ENCODE measurements around the gene RBM4B.

Gene RBM4B

GRCh38 chr11:66663741-66664296 is 13.9 kb downstream of the RBM4B start:
- no peak for TF ChIP-seq CTCF (IDR thresholded peaks at IDR 0.05; ENCODE audit: borderline replicate concordance, extremely low read depth, low read length, poor library complexity, severe bottlenecking)
- no peak for TF ChIP-seq EZH2 (IDR thresholded peaks at IDR 0.05; ENCODE audit: borderline replicate concordance, low read depth, low read length, severe bottlenecking)
- Histone ChIP-seq H3K27ac (ENCODE audit: low read length) (no peak overlapping the region), H3K36me3 (ENCODE audit: insufficient read depth, low read length) (peaks cover 91% of the 10 kb centered on the region), H3K4me2 (ENCODE audit: insufficient read depth, low read length) (no peak overlapping the region), H3K4me3 (ENCODE audit: low read depth in 1 of 2, low read length in 2 of 2) (no peak overlapping the region), H3K9me3 (ENCODE audit: insufficient read depth, low read length, severe bottlenecking) (no peaks in the 10 kb centered on the region), H3K9ac (ENCODE audit: low read depth, low read length) (no peak overlapping the region), H3K27me3 (ENCODE audit: insufficient read depth, low read length, poor library complexity) (no peaks in the 10 kb centered on the region), H3K79me2 (ENCODE audit: insufficient read depth, low read length) (peaks cover 88% of the 10 kb centered on the region), H3K4me1 (ENCODE audit: insufficient read depth, low read length) (no peaks in the 10 kb centered on the region), H2AFZ (ENCODE audit: low read depth, low read length) (no peak overlapping the region), H4K20me1 (ENCODE audit: insufficient read depth, low read length) (peaks cover 20% of the 10 kb centered on the region; the same call in 1 of the 2 replicates)
- ATAC-seq (ENCODE audit: insufficient read depth, low read depth) (no peak), DNase-seq (no peak)

GRCh38 chr11:66659763-66660162 is 17.9 kb downstream of the RBM4B start:
- ATAC-seq (ENCODE audit: insufficient read depth, low read depth) = no peak
- H3K4me1 ChIP-seq (ENCODE audit: insufficient read depth, low read length) = no peaks in the 10 kb centered on the region
- no peak overlapping the region for H3K4me2 ChIP-seq (ENCODE audit: insufficient read depth, low read length)
- H3K9me3 ChIP-seq (ENCODE audit: insufficient read depth, low read length, severe bottlenecking) = no peaks in the 10 kb centered on the region
- peaks cover 80% of the 10 kb centered on the region for H3K79me2 ChIP-seq (ENCODE audit: insufficient read depth, low read length)
- TF ChIP-seq EZH2 (IDR thresholded peaks at IDR 0.05; ENCODE audit: borderline replicate concordance, low read depth, low read length, severe bottlenecking) (no peak), CTCF (IDR thresholded peaks at IDR 0.05; ENCODE audit: borderline replicate concordance, extremely low read depth, low read length, poor library complexity, severe bottlenecking) (no peak)
- DNase-seq = no peak
- no peak overlapping the region for H2AFZ ChIP-seq (ENCODE audit: low read depth, low read length)
- no peak overlapping the region for H3K4me3 ChIP-seq (ENCODE audit: low read depth in 1 of 2, low read length in 2 of 2)
- peaks cover 22% of the 10 kb centered on the region; the same call in 1 of the 2 replicates for H4K20me1 ChIP-seq (ENCODE audit: insufficient read depth, low read length)
- H3K27me3 ChIP-seq (ENCODE audit: insufficient read depth, low read length, poor library complexity) = no peaks in the 10 kb centered on the region
- no peak overlapping the region for H3K27ac ChIP-seq (ENCODE audit: low read length)
- H3K9ac ChIP-seq (ENCODE audit: low read depth, low read length) = no peak overlapping the region
- H3K36me3 ChIP-seq (ENCODE audit: insufficient read depth, low read length) = peaks cover 81% of the 10 kb centered on the region

- Histone ChIP-seq H2AFZ (ENCODE audit: low read depth, low read length) (no peak overlapping the region), H3K4me3 (ENCODE audit: low read depth in 1 of 2, low read length in 2 of 2) (no peak overlapping the region), H3K9me3 (ENCODE audit: insufficient read depth, low read length, severe bottlenecking) (no peaks in the 10 kb centered on the region), H3K36me3 (ENCODE audit: insufficient read depth, low read length) (peaks cover 77% of the 10 kb centered on the region), H3K27ac (ENCODE audit: low read length) (no peak overlapping the region), H3K4me1 (ENCODE audit: insufficient read depth, low read length) (no peaks in the 10 kb centered on the region), H3K27me3 (ENCODE audit: insufficient read depth, low read length, poor library complexity) (no peaks in the 10 kb centered on the region), H3K9ac (ENCODE audit: low read depth, low read length) (no peak overlapping the region), H4K20me1 (ENCODE audit: insufficient read depth, low read length) (peaks cover 52% of the 10 kb centered on the region), H3K79me2 (ENCODE audit: insufficient read depth, low read length) (peaks cover 86% of the 10 kb centered on the region), H3K4me2 (ENCODE audit: insufficient read depth, low read length) (no peak overlapping the region)
- ATAC-seq (ENCODE audit: insufficient read depth, low read depth) = no peak
- no peak for DNase-seq
- TF ChIP-seq CTCF (IDR thresholded peaks at IDR 0.05; ENCODE audit: borderline replicate concordance, extremely low read depth, low read length, poor library complexity, severe bottlenecking) = no peak
- TF ChIP-seq EZH2 (IDR thresholded peaks at IDR 0.05; ENCODE audit: borderline replicate concordance, low read depth, low read length, severe bottlenecking) = no peak
Measured at GRCh38 chr11:66653123-66653522, 24.6 kb downstream of the RBM4B start.
